IPS DF 4.7 (cell line): ENCODE measurements around the gene DDX60.
"Not testable (repeated sequence)": the region's sequence is repeated elsewhere in the genome, so short reads cannot be mapped to it uniquely, and the experiment has no call there.

Experiments used
- DNase-seq: peaks from one replicate; pipeline ENCODE4 v3.0.0-alpha.2; 2013; ENCODE audit warnings: low spot score; ENCODE audit errors: extremely low read depth

The DDX60 gene, protein sequence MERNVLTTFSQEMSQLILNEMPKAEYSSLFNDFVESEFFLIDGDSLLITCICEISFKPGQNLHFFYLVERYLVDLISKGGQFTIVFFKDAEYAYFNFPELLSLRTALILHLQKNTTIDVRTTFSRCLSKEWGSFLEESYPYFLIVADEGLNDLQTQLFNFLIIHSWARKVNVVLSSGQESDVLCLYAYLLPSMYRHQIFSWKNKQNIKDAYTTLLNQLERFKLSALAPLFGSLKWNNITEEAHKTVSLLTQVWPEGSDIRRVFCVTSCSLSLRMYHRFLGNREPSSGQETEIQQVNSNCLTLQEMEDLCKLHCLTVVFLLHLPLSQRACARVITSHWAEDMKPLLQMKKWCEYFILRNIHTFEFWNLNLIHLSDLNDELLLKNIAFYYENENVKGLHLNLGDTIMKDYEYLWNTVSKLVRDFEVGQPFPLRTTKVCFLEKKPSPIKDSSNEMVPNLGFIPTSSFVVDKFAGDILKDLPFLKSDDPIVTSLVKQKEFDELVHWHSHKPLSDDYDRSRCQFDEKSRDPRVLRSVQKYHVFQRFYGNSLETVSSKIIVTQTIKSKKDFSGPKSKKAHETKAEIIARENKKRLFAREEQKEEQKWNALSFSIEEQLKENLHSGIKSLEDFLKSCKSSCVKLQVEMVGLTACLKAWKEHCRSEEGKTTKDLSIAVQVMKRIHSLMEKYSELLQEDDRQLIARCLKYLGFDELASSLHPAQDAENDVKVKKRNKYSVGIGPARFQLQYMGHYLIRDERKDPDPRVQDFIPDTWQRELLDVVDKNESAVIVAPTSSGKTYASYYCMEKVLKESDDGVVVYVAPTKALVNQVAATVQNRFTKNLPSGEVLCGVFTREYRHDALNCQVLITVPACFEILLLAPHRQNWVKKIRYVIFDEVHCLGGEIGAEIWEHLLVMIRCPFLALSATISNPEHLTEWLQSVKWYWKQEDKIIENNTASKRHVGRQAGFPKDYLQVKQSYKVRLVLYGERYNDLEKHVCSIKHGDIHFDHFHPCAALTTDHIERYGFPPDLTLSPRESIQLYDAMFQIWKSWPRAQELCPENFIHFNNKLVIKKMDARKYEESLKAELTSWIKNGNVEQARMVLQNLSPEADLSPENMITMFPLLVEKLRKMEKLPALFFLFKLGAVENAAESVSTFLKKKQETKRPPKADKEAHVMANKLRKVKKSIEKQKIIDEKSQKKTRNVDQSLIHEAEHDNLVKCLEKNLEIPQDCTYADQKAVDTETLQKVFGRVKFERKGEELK (N-terminal part only)

GRCh38 chr4:168318266-168318895, at the start of gene DDX60:
TSS of gene DDX60 (minus strand) at chr4:168318752. CDS start at chr4:168311259, 7,493 bp downstream.
- peak; percentile 25 for DNase-seq

DNA sequence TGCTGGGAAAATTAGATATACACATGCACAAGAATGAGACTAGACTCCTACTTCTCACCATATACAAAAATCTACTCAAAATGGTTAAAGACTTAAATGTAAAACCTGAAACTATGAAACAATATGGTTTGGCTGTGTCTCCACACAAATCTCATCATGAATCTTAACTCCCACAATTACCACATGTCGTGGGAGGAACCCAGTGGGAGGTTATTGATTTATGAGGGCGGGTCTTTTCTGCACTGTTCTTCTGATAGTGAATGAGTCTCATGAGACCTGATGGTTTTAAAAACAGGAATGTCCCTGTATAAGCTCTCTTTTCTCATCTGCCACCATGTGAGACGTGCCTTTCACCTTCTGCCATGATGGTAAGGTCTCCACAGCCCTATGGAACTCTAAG, 48.5 kb upstream of the DDX60 start:
- no peak for DNase-seq

- no peak for DNase-seq
Observed at GRCh38 chr4:168362025-168362401, 43.5 kb upstream of the DDX60 start.

DNA sequence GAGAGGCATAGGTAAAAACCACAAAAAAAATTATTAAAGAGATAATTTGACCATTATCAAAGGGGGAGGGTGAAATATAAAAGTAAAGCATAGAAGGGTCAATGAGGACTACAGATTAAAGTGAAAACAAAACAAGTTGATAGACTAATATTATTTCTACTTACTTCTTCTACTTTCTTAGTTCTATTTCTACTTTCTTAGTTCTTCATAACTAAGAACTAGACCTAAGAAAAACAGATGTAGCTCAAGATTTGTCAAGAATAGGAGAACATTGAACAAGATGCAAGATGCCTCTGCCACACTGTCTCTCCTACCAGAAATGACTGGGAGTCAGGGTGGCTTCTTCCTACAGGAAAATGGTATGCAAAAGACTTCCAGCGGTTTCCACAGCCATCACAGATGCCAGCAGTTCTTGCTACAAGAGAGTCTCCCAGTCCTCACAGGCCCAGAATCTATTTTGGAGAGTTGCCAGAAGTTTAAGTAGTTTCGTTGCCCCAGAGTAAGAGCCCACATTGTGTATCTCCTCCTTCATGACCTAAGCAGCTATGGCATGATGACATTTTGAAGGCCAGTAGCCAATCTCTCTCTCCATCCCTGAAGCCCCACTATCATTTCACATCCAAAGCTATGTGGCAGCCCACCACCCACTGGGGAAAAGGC, 42.9 kb upstream of the DDX60 start:
- no peak for DNase-seq

DNA sequence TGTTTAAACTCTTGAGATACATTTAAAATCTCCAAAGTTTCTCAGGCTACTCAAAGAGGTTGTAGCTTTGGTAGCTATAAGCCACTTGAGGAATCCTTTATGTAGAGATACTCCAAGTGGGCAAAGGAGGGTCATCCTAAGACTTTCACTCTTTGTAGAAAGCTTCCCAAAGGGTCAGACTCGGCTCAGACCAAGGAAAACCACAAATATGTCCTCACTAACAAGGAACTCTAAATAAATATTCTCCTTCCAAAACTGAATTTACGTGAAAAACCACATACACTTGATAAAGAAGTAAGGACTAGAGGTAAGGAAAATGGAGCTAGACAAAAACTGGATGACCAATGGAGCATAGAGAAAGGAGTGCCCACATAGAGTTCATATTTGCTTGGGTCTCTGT, 41.7 kb upstream of the DDX60 start:
- no peak for DNase-seq

DNA sequence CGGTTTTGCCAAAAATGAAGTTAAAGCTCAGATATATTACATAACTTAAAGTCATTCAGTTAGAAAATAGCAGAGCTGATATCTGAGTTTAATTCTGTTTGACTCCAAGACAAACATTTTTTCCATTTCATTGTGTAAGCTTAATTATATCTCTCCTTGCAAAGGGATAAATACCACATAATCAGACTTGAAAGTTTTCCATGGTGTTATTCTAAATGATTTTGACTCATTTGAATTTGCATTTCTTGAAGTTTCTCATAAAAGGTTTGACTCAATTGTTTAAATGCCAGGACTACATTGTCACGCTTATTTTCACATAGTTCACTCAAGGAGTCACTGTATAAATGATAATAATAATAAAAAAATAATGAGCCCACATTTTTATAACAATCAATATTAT, 39.4 kb upstream of the DDX60 start:
- DNase-seq: no peak

- DNase-seq: no peak
Observed at GRCh38 chr4:168353746-168354145, 35.2 kb upstream of the DDX60 start.

GRCh38 chr4:168337550-168337940, 19.0 kb upstream of the DDX60 start:
- DNase-seq: no peak

- no peak for DNase-seq
Observed at GRCh38 chr4:168336837-168337549, 18.4 kb upstream of the DDX60 start.

- no peak for DNase-seq
Observed at GRCh38 chr4:168335621-168336020, 17.1 kb upstream of the DDX60 start.

DNA sequence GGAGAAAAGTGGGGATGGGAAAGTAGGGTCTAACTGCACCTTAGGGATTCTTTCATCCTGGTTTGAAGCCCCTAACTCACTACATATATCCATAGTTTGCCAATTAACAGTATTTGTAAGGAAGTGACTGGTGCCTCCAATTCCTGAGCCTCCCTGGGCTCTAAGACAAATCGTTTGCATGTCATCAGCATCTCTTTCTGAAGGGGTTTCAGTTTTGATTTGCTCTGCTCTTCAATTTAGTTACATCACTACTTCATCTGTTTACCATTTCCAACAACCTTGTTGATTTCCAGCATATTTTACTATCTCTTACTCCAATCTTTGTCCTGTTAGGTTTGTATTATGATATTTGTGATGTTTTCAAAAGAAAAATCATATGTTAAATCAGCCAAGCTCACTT, 15.5 kb upstream of the DDX60 start:
- no peak for DNase-seq

- not testable (repeated sequence) for DNase-seq
Observed at GRCh38 chr4:168330575-168330974, 12.0 kb upstream of the DDX60 start.

DNA sequence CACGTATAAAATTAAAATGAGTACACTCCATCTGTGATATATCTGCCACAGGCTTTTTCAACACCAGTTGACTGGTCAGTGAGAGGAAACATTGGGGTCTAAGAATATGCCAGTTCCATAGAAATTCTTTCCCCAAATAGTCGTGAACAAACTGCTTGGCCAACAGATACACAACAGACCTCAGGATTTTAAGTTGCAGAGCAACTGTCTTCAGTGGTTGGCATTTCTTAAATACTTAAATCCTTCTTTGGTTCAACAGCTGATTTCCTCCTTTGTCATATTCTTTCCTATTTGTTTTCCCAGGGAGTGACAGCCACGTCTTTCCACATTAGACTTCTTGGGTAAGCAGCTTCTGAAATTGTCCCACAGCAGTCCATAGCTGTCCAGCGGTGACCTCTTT, 7.0 kb upstream of the DDX60 start:
- no peak for DNase-seq

- DNase-seq: no peak
Observed at GRCh38 chr4:168321006-168321405, 2.5 kb upstream of the DDX60 start.

DNA sequence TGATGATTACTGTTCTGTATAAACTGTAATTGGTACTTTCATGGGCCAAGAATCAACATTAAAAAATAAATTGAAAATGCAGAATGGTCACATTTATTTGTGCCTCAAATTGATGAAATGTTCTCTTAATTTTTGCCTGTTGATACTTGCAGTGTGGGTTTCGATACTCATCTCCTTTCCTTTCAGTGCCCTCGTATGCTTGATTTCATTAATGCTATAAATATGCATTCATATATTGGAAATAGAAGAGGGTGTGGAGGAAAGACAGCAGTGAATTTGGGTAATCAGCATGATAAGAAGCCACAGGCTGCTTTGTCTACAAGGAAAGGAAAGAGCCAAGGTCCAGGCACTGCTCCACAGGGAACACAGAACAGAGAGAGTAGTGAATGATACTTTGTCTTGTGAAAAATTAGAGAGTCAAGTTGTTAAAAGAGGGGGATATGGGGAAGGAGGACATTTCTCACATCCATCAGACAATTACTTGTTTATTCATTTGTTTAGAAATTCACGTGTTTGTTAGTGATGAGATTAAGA, 1.0 kb upstream of the DDX60 start:
- DNase-seq: no peak

GRCh38 chr4:168317621-168318020, 931 bp downstream of the DDX60 start:
- no peak for DNase-seq

DNA sequence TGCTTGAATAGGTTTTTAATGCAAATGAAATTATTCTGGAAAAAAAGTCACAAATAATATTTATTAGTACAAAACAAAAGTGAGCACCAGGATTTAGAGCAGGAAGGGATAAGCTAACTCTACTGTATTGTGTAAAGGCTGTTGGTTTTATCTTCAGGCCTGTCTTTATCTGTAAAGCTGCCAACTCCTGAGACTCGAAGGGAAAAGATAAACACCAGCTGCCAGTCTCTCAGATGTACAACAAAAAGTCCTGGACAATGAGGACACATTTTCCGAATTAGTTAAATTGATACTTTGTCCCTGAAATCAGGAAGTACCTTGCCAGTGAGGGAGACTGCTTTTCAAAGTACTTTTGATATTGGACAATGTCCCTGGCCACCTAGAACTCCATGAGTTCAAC, 8.8 kb downstream of the DDX60 start:
- DNase-seq: no peak

DNA sequence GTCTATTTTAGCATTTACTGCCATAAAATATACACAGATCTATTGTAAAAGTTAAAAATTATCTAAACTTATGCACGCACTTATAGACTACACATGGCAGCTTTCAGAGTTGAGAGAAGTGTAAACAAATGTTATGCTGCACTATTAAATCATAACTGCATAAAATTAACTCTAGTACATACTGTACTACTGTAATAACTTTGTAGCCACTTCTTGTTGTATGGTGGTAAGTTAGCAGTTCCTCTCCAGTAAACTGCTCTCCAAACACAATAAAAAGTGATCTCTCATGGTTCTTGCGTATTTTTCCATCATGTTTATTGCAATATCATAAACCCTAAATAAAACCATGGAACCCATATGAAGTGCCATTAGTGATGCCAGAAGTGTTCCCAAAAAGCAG, 9.6 kb downstream of the DDX60 start:
- DNase-seq: no peak

GRCh38 chr4:168306476-168306875, 12.1 kb downstream of the DDX60 start:
- DNase-seq: no peak
